MG63 (cell line): Measurements from ENCODE around the gene MELTF. TPM values are rescaled to one million over a fixed set of nuclear protein-coding genes. Genes with fewer than 3 reads are reported as not detected.
A peak's percentile ranks its signal among the peaks of the same experiment; 100 is the strongest.
"Not testable (repeated sequence)": the region's sequence is repeated elsewhere in the genome, so short reads cannot be mapped to it uniquely, and the experiment has no call there.

Experiments
- DNase-seq: peaks from one replicate; pipeline ENCODE4 v3.0.0-alpha.2; 2020
- H3K27me3 ChIP-seq: fragments of 250-450 bp; sonication (Bioruptor Pico); 2 replicates; pipeline ENCODE4 v1.5.1; 2020; ENCODE audit warnings: mild to moderate bottlenecking, moderate library complexity
- H3K36me3 ChIP-seq: fragments of 250-450 bp; sonication (Bioruptor Pico); 2 replicates; pipeline ENCODE4 v1.5.1; 2020; ENCODE audit warnings: mild to moderate bottlenecking, moderate library complexity
- H3K4me3 ChIP-seq: fragments of 250-450 bp; sonication (Bioruptor Pico); 2 replicates; pipeline ENCODE4 v1.5.1; 2020; ENCODE audit warnings: mild to moderate bottlenecking, moderate library complexity
- H3K9me3 ChIP-seq: fragments of 250-450 bp; sonication (Bioruptor Pico); 2 replicates; pipeline ENCODE4 v1.5.1; 2020; ENCODE audit warnings: mild to moderate bottlenecking, moderate library complexity
- total RNA-seq: library from RNA; depleted of rRNA; stranded (reverse); fragments of >200 nt; shearing (Covaris generic); gene quantifications from 2 replicates; pipeline ENCODE4 v1.2.3, GENCODE V29; 2014; ENCODE audit warnings: low replicate concordance; rRNA removed

Gene MELTF
- 8.3 and 12.9 TPM in 2 replicates for total RNA-seq

GRCh38 chr3:197029511-197030167 is at the start of gene MELTF:
Gene MELTF, minus strand, starts transcription at chr3:197029817. Its CDS starts 115 bp downstream, at chr3:197029702.
- H3K27me3 ChIP-seq = no peaks in the 10 kb centered on the region
- peak; percentile 79 for DNase-seq
- H3K36me3 ChIP-seq = no peaks in the 10 kb centered on the region

GRCh38 chr3:197076415-197076814 is 46.8 kb upstream of the MELTF start:
- peaks cover 46% of the 10 kb centered on the region for H3K36me3 ChIP-seq

More at GRCh38 chr3:197029511-197030167, at the start of gene MELTF:
- Histone ChIP-seq H3K4me3 (peak within 1 kb of the TSS; percentile 62), H3K9me3 (no peaks in the 10 kb centered on the region)

GRCh38 chr3:197068077-197068476 is 38.5 kb upstream of the MELTF start:
- no peaks in the 10 kb centered on the region for H3K9me3 ChIP-seq
- no peak for DNase-seq
- H3K36me3 ChIP-seq = peaks cover 30% of the 10 kb centered on the region
- H3K4me3 ChIP-seq = no peak overlapping the region
- H3K27me3 ChIP-seq = no peaks in the 10 kb centered on the region

More at GRCh38 chr3:197076415-197076814, 46.8 kb upstream of the MELTF start:
- Histone ChIP-seq H3K4me3 (no peak overlapping the region), H3K27me3 (no peaks in the 10 kb centered on the region), H3K9me3 (no peaks in the 10 kb centered on the region)
- no peak for DNase-seq

- no peaks in the 10 kb centered on the region; the same call in 1 of the 2 replicates for H3K9me3 ChIP-seq
- H3K36me3 ChIP-seq = peaks cover 51% of the 10 kb centered on the region
- no peaks in the 10 kb centered on the region for H3K27me3 ChIP-seq
- DNase-seq = no peak
- no peak overlapping the region for H3K4me3 ChIP-seq
Measured at GRCh38 chr3:197064771-197065170, 35.2 kb upstream of the MELTF start.

- Histone ChIP-seq H3K9me3 (no peaks in the 10 kb centered on the region; the same call in 1 of the 2 replicates), H3K27me3 (no peaks in the 10 kb centered on the region), H3K36me3 (peaks cover 75% of the 10 kb centered on the region), H3K4me3 (no peak overlapping the region)
- no peak for DNase-seq
Measured at GRCh38 chr3:197062446-197062845, 32.8 kb upstream of the MELTF start.

- DNase-seq, H3K4me3 ChIP-seq, H3K27me3 ChIP-seq, H3K9me3 ChIP-seq: not testable (repeated sequence)
- H3K36me3 ChIP-seq = peaks cover 71% of the 10 kb centered on the region
Measured at GRCh38 chr3:197051637-197052036, 22.0 kb upstream of the MELTF start.

- Histone ChIP-seq H3K9me3 (no peaks in the 10 kb centered on the region), H3K36me3 (peaks cover 70% of the 10 kb centered on the region), H3K27me3 (no peaks in the 10 kb centered on the region), H3K4me3 (no peak overlapping the region)
- no peak for DNase-seq
Measured at GRCh38 chr3:197050511-197050910, 20.9 kb upstream of the MELTF start.

- Histone ChIP-seq H3K27me3 (no peaks in the 10 kb centered on the region), H3K36me3 (peaks cover 44% of the 10 kb centered on the region), H3K4me3 (no peak overlapping the region), H3K9me3 (no peaks in the 10 kb centered on the region)
- DNase-seq = no peak
Measured at GRCh38 chr3:197042539-197042938, 12.9 kb upstream of the MELTF start.

- H3K36me3 ChIP-seq = peaks cover 41% of the 10 kb centered on the region
- no peaks in the 10 kb centered on the region for H3K27me3 ChIP-seq
- no peak overlapping the region for H3K4me3 ChIP-seq
Measured at GRCh38 chr3:197041875-197042488, 12.4 kb upstream of the MELTF start.

GRCh38 chr3:197040658-197041057 is 11.0 kb upstream of the MELTF start:
- Histone ChIP-seq H3K36me3 (peaks cover 30% of the 10 kb centered on the region), H3K4me3 (no peak overlapping the region), H3K9me3 (no peaks in the 10 kb centered on the region), H3K27me3 (no peaks in the 10 kb centered on the region)
- DNase-seq = no peak

More at GRCh38 chr3:197041875-197042488, 12.4 kb upstream of the MELTF start:
- DNase-seq = no peak
- no peaks in the 10 kb centered on the region for H3K9me3 ChIP-seq

- Histone ChIP-seq H3K9me3 (no peaks in the 10 kb centered on the region), H3K36me3 (peaks cover 14% of the 10 kb centered on the region), H3K27me3 (no peaks in the 10 kb centered on the region), H3K4me3 (no peak overlapping the region)
- DNase-seq = no peak
Measured at GRCh38 chr3:197038679-197039462, 9.3 kb upstream of the MELTF start.

- Histone ChIP-seq H3K9me3 (no peaks in the 10 kb centered on the region), H3K36me3 (peaks cover 4% of the 10 kb centered on the region), H3K4me3 (no peak overlapping the region), H3K27me3 (no peaks in the 10 kb centered on the region)
- DNase-seq = no peak
Measured at GRCh38 chr3:197035577-197035976, 6.0 kb upstream of the MELTF start.

- not testable (repeated sequence) for DNase-seq, H3K36me3 ChIP-seq, H3K9me3 ChIP-seq, H3K4me3 ChIP-seq, H3K27me3 ChIP-seq
Measured at GRCh38 chr3:197034778-197035177, 5.2 kb upstream of the MELTF start.

GRCh38 chr3:197033764-197034163 is 4.1 kb upstream of the MELTF start:
- H3K36me3 ChIP-seq, H3K4me3 ChIP-seq, H3K27me3 ChIP-seq, DNase-seq, H3K9me3 ChIP-seq: not testable (repeated sequence)

GRCh38 chr3:197031315-197032285 is 2.0 kb upstream of the MELTF start:
- peak; percentile 88 for DNase-seq
- H3K4me3 ChIP-seq = no peak overlapping the region
- no peaks in the 10 kb centered on the region for H3K9me3 ChIP-seq
- H3K27me3 ChIP-seq = no peaks in the 10 kb centered on the region
- no peaks in the 10 kb centered on the region for H3K36me3 ChIP-seq
